PFSK-1 (cell line): ENCODE data around the gene VAT1L.

Experiments
- FOXP2 ChIP-seq: optimal IDR thresholded peaks from 2 replicates; pipeline ENCODE3; 2011; ENCODE audit warnings: borderline replicate concordance, control low read depth, inconsistent platforms; ENCODE audit not compliant: insufficient read depth; ENCODE audit errors: extremely low read length, extremely low read depth
- POLR2AphosphoS5 ChIP-seq: IDR thresholded peaks from 2 replicates; pipeline ENCODE4 v1.6.1; 2012; ENCODE audit warnings: low read depth, mild to moderate bottlenecking, control low read depth, low read length, moderate library complexity
- SIN3A ChIP-seq: IDR thresholded peaks from 2 replicates; pipeline ENCODE4 v1.6.1; 2012; ENCODE audit warnings: mild to moderate bottlenecking, low read length, moderate library complexity, borderline replicate concordance; ENCODE audit not compliant: insufficient read depth
- TAF1 ChIP-seq: IDR thresholded peaks from 2 replicates; pipeline ENCODE4 v1.6.1; 2012; ENCODE audit warnings: low read length, control low read depth, borderline replicate concordance; ENCODE audit not compliant: insufficient read depth
- TF ChIP-seq, protein P1 (sequence below), 2 experiments: IDR thresholded peaks; 2 replicates each; pipeline versions ENCODE4 v1.6.1 to v1.8.0; 2011 to 2012; ENCODE audit warnings: low read depth in 2 of 2, low read length in 2 of 2, control low read depth in 1 of 2, inconsistent platforms in 1 of 2, mild to moderate bottlenecking in 1 of 2, moderate library complexity in 1 of 2; ENCODE audit not compliant: insufficient read depth in 1 of 2

VAT1L gene

DNA sequence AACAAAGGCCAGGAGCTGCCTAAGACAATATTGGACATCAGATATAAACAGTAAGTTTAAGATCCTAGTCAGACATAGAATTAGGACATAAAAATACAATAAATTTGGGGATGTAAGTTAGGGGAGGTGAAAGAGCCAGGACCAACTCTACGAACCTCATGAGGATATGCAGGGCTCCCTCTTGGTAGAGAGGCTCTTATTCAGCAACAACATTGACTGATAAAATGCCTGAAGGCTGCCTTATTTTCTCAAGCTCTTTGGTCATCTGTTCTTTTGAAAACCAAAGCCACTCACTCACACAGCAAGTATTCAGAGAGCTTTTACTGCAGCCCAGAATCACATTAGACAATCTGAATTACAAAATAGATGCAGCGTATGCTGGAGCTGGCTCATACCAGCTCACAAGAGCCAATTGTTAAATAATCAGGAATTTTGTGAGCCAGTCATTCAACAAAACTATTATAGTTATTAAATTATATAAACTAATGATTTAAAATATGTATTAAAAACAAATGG lies 125.4 kb downstream of the VAT1L start:
- no peak for TF ChIP-seq FOXP2
- TF ChIP-seq SIN3A, result no peak
- TF ChIP-seq POLR2AphosphoS5, result no peak
- TF ChIP-seq, protein P1, sequence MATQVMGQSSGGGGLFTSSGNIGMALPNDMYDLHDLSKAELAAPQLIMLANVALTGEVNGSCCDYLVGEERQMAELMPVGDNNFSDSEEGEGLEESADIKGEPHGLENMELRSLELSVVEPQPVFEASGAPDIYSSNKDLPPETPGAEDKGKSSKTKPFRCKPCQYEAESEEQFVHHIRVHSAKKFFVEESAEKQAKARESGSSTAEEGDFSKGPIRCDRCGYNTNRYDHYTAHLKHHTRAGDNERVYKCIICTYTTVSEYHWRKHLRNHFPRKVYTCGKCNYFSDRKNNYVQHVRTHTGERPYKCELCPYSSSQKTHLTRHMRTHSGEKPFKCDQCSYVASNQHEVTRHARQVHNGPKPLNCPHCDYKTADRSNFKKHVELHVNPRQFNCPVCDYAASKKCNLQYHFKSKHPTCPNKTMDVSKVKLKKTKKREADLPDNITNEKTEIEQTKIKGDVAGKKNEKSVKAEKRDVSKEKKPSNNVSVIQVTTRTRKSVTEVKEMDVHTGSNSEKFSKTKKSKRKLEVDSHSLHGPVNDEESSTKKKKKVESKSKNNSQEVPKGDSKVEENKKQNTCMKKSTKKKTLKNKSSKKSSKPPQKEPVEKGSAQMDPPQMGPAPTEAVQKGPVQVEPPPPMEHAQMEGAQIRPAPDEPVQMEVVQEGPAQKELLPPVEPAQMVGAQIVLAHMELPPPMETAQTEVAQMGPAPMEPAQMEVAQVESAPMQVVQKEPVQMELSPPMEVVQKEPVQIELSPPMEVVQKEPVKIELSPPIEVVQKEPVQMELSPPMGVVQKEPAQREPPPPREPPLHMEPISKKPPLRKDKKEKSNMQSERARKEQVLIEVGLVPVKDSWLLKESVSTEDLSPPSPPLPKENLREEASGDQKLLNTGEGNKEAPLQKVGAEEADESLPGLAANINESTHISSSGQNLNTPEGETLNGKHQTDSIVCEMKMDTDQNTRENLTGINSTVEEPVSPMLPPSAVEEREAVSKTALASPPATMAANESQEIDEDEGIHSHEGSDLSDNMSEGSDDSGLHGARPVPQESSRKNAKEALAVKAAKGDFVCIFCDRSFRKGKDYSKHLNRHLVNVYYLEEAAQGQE (IDR thresholded peaks at IDR 0.05; ENCODE audit: insufficient read depth in 1 of 2, low read depth in 2 of 2, low read length in 2 of 2), result no peak
- no peak for TF ChIP-seq TAF1

DNA sequence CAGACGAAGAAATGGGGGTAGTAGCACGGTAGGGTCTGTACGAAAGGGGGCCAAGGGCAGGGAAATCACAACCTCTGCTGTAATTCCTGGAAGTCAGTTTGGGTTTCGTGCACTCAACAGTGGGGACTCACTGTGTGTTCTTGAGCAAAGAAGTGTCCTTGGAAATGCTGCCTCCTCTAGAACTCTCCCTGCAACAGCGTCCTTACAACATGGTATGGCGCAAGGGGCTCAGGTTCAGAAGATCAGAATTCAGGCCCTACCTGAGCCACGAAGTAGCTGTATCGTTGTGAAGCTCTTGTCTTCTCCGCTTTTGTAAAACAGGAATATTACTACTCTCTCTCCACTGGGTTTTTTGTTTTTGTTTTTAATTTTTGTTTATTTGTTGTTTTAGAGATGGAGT lies 127.7 kb downstream of the VAT1L start:
- TF ChIP-seq POLR2AphosphoS5 (no peak), SIN3A (no peak), FOXP2 (no peak)
- TF ChIP-seq, protein P1 (IDR thresholded peaks at IDR 0.05; ENCODE audit: insufficient read depth in 1 of 2, low read depth in 2 of 2, low read length in 2 of 2), result no peak

DNA sequence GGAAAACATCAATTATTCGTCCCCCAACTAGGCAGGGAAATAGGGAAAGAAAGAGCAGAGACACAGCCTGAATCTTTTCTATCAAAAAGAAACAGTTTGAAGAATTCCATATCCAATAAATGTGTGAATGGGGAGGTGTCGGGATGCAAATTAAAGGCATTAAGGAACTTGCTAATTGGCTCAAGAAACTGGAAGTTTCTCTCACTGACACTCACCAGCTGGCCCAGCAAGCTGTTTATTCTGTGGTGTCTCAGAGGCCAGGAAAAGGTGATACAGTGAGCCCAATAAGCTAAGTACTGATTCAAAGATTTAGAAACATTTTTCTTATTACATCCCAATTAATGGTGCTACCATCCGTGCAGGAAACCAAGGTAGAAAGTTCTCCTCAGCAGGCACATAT lies 129.6 kb downstream of the VAT1L start:
- TF ChIP-seq TAF1, result no peak
- TF ChIP-seq POLR2AphosphoS5, result no peak
- TF ChIP-seq, protein P1 (IDR thresholded peaks at IDR 0.05; ENCODE audit: insufficient read depth in 1 of 2, low read depth in 2 of 2, low read length in 2 of 2), result no peak
- TF ChIP-seq FOXP2, result no peak
- TF ChIP-seq SIN3A, result no peak

DNA sequence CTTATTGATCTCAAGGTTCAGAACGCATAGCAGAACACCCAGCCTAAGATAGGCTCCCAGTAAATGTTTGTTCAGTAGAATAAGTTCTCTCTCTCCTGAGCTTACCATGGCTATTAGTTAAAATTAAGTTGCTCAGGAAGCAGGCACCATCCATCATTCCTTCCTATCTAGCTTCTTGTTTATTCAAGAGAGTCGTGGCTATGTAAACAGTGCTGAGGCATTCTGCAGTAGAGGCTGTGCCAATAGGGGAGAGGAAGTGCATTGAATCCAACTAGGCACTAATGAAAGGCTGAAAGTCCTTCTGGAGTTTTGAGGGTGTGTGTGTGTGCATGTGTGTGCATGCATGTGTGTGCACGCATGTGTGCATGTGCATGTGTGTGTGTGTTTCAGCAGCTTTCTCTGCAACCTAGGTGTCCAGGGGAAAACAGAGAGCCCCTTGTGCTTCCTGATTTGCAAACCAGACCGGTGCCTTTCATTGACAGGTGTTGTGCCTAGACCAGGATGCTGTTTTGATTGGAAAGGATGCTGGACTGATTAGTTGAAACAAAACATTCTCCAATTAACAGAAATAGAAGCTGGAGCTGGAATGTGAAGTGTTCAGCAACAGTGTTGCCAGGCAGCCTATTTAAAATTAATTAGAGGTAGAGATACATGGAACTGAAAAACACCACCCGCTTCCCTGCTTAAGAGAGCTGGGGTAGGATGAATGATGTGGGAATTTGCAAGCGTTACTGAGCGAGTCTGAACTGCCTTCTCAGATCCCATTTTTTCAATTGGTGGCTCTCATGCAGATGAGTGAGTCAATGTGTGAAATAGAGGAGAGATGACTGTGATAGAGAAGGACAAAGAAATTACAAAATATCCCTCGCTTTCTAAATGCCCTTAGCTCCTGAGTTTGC lies 130.7 kb downstream of the VAT1L start:
- TF ChIP-seq POLR2AphosphoS5 (no peak), FOXP2 (no peak), TAF1 (no peak), SIN3A (no peak)
- TF ChIP-seq, protein P1 (IDR thresholded peaks at IDR 0.05; ENCODE audit: insufficient read depth in 1 of 2, low read depth in 2 of 2, low read length in 2 of 2), result no peak
